Measurements from ENCODE around the gene ELMO1. TPM values are rescaled to one million over a fixed set of nuclear protein-coding genes. Genes with fewer than 3 reads are reported as not detected.

The ELMO1 gene
- total RNA-seq, 1 donor from 2014 or later: 151 TPM

DNA sequence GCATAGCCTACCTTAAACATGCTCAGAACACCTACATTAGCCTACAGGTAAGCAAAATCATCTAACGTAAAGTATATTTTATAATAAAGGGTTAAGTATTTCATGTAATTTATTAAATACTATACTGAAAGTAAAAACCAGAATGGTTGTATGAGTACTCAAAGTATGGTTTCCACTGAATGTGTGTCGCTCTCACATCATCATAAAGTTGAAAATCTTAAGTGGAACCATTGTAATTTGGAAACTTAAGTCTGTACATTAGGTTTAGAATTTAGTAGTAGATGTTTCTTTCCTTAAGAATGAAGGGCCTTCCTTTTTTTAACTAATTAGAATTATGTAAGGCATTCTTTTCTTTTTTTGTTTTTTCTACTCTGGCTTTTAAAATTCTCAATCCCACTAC lies 484.4 kb downstream of the ELMO1 start:
- Mint-ChIP-seq H3K36me3 (ENCODE audit: low read depth, unreplicated experiment) (no peaks in the 10 kb centered on the region), H3K4me1 (ENCODE audit: unreplicated experiment) (peaks cover 27% of the 10 kb centered on the region), H3K4me3 (ENCODE audit: unreplicated experiment) (no peak overlapping the region), H3K27me3 (ENCODE audit: unreplicated experiment) (peaks cover 2% of the 10 kb centered on the region), H3K27ac (ENCODE audit: unreplicated experiment) (no peak overlapping the region), H3K9me3 (ENCODE audit: unreplicated experiment) (no peaks in the 10 kb centered on the region)
- DNase-seq (ENCODE audit: low spot score): no peak
- no peak for TF ChIP-seq CTCF (IDR thresholded peaks at IDR 0.05; ENCODE audit: unreplicated experiment)

- no peak for TF ChIP-seq CTCF (IDR thresholded peaks at IDR 0.05; ENCODE audit: unreplicated experiment)
- Mint-ChIP-seq H3K36me3 (ENCODE audit: low read depth, unreplicated experiment) (no peaks in the 10 kb centered on the region), H3K27me3 (ENCODE audit: unreplicated experiment) (peaks cover 2% of the 10 kb centered on the region), H3K9me3 (ENCODE audit: unreplicated experiment) (no peaks in the 10 kb centered on the region), H3K4me3 (ENCODE audit: unreplicated experiment) (no peak overlapping the region), H3K27ac (ENCODE audit: unreplicated experiment) (no peak overlapping the region), H3K4me1 (ENCODE audit: unreplicated experiment) (peaks cover 24% of the 10 kb centered on the region)
- no peak for DNase-seq (ENCODE audit: low spot score)
These were observed 486.3 kb downstream of the ELMO1 start for GRCh38 chr7:36962367-36962766.

DNA sequence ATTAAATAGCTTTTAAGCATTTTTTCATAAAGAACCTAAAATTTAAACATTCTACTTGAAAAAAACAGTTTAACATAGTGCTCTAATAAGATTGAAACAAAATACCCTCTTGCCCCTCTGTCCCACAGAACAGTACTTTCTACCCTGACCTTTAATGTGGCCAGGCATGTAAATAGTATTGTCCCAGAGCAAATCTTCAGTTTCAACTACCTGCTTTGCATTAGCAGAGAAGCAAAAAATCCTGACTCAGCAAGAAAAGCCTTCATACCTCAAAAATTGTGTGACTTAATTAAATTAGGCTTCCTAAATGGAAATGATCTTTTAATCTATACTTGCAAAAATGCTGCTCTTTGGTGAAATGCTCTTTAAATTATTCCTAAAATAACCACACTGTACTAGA lies 487.0 kb downstream of the ELMO1 start:
- no peak for DNase-seq (ENCODE audit: low spot score)
- Mint-ChIP-seq H3K27me3 (ENCODE audit: unreplicated experiment) (peaks cover 2% of the 10 kb centered on the region), H3K9me3 (ENCODE audit: unreplicated experiment) (no peaks in the 10 kb centered on the region), H3K27ac (ENCODE audit: unreplicated experiment) (no peak overlapping the region), H3K4me1 (ENCODE audit: unreplicated experiment) (peaks cover 23% of the 10 kb centered on the region), H3K4me3 (ENCODE audit: unreplicated experiment) (no peak overlapping the region), H3K36me3 (ENCODE audit: low read depth, unreplicated experiment) (no peaks in the 10 kb centered on the region)
- no peak for TF ChIP-seq CTCF (IDR thresholded peaks at IDR 0.05; ENCODE audit: unreplicated experiment)

DNA sequence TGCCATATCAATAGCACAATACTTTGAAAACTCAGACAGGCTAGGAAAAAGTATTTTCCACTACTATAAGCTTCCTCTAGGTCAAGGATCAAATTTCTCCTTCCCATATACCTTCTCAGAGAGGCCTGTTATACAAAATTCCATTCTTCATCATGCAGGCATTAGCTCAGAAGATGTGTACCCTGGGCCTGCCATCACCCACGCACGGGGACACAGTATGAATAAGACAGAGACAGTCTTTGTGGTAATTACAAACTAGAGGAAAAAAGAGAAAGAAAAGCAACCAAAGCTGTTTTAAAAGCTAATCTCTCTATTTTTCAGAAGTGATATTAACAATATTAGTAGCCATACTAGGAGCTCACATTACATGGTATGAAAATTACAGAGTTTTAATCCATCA lies 487.6 kb downstream of the ELMO1 start:
- Mint-ChIP-seq H3K36me3 (ENCODE audit: low read depth, unreplicated experiment) (no peaks in the 10 kb centered on the region), H3K27me3 (ENCODE audit: unreplicated experiment) (peaks cover 2% of the 10 kb centered on the region), H3K4me3 (ENCODE audit: unreplicated experiment) (no peak overlapping the region), H3K4me1 (ENCODE audit: unreplicated experiment) (peaks cover 23% of the 10 kb centered on the region), H3K27ac (ENCODE audit: unreplicated experiment) (no peak overlapping the region), H3K9me3 (ENCODE audit: unreplicated experiment) (no peaks in the 10 kb centered on the region)
- DNase-seq (ENCODE audit: low spot score): no peak
- TF ChIP-seq CTCF (IDR thresholded peaks at IDR 0.05; ENCODE audit: unreplicated experiment): no peak

DNA sequence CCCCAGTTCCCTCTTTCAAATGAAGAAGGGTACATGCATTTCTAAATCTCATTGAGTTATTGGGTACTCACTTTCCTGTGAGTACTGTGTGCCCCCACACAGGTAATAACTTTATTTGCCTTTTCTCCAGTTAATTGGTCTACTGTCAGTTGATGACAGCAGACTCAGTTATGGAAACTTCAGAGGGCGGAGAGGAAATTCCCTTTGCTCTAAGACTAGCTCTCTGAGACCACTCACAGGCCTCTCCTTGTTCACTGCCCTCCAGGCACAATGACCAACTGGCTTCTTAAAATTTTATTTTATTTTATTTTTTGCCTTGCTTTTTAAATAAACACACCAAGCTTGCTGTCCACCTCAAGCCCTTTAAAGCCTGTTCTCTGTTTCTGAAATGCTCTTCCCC lies 488.6 kb downstream of the ELMO1 start:
- no peak for TF ChIP-seq CTCF (IDR thresholded peaks at IDR 0.05; ENCODE audit: unreplicated experiment)
- Mint-ChIP-seq H3K9me3 (ENCODE audit: unreplicated experiment) (no peaks in the 10 kb centered on the region), H3K4me1 (ENCODE audit: unreplicated experiment) (peaks cover 21% of the 10 kb centered on the region)

More for the DNA sequence above, 488.6 kb downstream of the ELMO1 start:
- Mint-ChIP-seq H3K4me3 (ENCODE audit: unreplicated experiment) (no peak overlapping the region), H3K27ac (ENCODE audit: unreplicated experiment) (no peak overlapping the region), H3K27me3 (ENCODE audit: unreplicated experiment) (peaks cover 3% of the 10 kb centered on the region), H3K36me3 (ENCODE audit: low read depth, unreplicated experiment) (no peaks in the 10 kb centered on the region)
- no peak for DNase-seq (ENCODE audit: low spot score)

Data from endothelial cell (in vitro differentiated cells).